Measurements from ENCODE around the gene ERVK3-1.

GRCh38 chr19:58268344-58268743 is 36.8 kb upstream of the ERVK3-1 start:
- no peak for TF ChIP-seq CTCF (IDR thresholded peaks at IDR 0.05)
- TF ChIP-seq POLR2AphosphoS5 (IDR thresholded peaks at IDR 0.05): no peak

Measured in prostate gland (tissue), 2 donors.